DMS79 (cell line): ENCODE data around the gene FAM210A.

Experiments
- DNase-seq: peaks from one replicate; lab custom pipeline; 2025; lab: John Stamatoyannopoulos, UW

The FAM210A gene

DNA sequence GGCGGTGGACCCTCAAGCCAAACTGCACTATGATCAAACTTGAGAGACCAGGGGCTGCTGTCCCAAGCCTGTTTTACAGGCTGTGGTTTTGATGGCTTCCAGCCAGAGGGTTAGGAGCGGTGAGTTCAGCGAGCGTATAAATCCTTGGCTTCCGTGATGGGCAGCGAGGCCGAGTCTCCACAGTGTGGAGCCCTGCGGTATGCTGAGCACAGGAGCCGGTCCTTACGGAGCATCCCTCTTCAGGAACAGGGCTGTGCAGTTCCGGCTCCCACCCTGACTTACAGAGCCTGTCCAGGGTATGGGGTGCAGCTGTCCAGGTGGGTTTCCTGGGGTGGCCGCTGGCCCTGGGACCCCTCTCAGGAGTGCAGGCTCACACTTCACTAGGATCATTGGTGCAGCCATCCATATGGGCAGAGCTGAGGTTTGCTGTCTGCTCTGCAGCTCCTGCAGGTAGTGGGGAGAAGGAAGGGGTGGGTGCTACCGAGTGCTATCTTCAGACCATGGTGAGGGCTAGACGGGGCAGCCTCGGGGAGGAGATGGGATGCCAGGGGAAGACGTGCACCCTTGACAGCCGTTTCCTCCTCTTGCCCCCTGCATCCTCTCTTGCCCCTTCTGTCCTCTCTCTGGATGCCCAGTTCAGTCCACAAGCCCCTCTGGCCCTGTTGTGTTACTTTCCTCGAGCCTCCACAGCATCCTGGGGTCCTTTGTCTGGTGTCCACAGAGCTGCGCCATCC, 104.3 kb downstream of the FAM210A start:
- DNase-seq: peak; percentile 31

GRCh38 chr18:13621446-13621849, 104.9 kb downstream of the FAM210A start:
- no peak for DNase-seq

DNA sequence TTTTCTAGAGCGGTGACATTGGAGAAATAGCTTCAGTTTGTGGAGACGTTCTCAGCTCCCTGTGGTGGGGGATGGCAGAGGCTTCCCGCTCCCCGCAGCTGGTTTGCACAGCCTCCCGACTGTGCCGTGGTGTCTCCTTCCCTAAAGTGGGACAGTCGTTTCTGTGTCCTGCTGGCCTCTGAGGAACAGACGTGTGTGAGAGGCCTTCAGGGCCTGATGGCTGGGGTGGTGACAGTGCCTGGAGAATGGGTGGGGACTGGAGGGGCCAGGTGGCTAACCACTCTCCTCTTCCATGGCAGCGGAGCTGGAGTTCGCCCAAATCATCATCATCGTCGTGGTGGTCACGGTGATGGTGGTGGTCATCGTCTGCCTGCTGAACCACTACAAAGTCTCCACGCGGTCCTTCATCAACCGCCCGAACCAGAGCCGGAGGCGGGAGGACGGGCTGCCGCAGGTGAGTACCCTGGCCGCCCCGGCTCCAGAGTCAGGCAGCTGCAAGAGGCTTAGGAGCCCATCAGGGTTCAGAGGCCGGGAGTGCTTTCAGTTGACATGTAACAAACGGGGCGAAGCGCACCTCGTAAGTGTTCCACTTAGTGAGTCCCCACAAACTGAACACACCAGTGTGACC, 105.4 kb downstream of the FAM210A start:
- DNase-seq: no peak

- DNase-seq: no peak
Observed at GRCh38 chr18:13620206-13620672, 106.1 kb downstream of the FAM210A start.

- DNase-seq: no peak
Observed at GRCh38 chr18:13619505-13620205, 106.7 kb downstream of the FAM210A start.

GRCh38 chr18:13618760-13619438, 107.5 kb downstream of the FAM210A start:
- DNase-seq: no peak

DNA sequence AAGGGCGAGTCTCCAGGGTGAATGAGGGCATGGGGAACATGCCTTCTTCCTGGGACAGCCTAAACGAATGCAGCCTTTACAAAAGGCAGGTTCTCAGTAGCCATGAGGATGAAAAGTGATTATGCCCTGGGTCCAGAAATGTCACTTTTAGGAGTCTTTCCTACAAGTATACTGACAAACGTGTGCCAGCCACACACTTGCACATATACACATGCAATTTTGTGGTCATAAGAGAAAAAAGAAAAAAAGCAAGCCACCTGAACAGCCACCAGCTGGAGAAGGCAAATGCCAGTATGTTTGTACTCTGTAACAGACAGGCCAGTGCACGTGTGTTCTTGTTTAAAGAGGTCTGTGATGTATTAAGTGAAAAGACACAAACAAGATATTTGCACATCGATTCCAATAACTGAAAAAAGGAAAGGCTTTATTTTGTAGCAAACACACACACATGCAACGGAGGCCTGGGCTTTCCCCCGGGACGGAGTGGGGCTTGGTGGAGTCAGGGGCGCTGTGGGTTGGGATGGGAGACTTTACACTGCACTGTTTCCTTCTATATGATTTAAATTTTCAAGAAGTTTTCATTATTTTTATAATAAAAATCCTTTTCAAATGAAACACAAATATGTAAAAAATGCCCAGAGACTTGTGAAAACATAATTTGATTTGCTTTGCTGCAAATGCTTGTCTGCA, 108.4 kb downstream of the FAM210A start:
- DNase-seq: no peak

GRCh38 chr18:13616525-13617035, 109.8 kb downstream of the FAM210A start:
- no peak for DNase-seq

DNA sequence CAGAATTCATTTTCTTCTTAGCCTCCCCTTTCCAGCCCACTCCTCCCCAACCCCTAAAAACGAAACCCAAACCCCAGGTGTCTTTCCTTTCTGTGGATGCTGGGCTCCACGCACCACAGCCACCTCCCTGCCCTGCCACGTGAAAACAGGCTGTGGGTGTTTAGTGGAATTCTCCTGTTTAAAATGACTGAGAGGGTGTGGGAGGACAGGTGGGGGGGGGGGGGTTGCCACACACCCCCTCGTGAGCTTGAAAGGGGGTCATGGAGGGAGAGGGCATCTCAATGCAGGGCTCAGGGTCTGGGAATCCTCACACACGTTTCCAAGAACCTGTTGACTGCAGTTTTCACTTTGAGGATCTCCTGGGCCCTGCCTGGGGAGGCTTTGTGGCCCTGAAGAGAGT, 110.3 kb downstream of the FAM210A start:
- no peak for DNase-seq

GRCh38 chr18:13615432-13615861, 110.9 kb downstream of the FAM210A start:
- DNase-seq: no peak

GRCh38 chr18:13614641-13615288, 111.6 kb downstream of the FAM210A start:
- no peak for DNase-seq

GRCh38 chr18:13613591-13614501, 112.5 kb downstream of the FAM210A start:
- DNase-seq: no peak
